ENCODE data around the gene CCRL2. TPM values are rescaled to one million over a fixed set of nuclear protein-coding genes. Genes with fewer than 3 reads are reported as not detected.

CCRL2 gene
- total and polyA plus RNA-seq, 2 of the 8 experiments (the other 6 are each of a cell fraction or from before 2014, with no cell fraction given), result not detected

- no peaks in the 10 kb centered on the region; a peak in 1 of 7 replicates for H3K27me3 ChIP-seq (replicated peaks in 1 of 4; ENCODE audit: control insufficient read depth in 3 of 4, extremely low read depth in 1 of 4, insufficient read depth in 3 of 4, low read length in 3 of 4)
- H4K20me1 ChIP-seq (replicated peaks in 1 of 2; ENCODE audit: control insufficient read depth in 1 of 2, insufficient read depth in 2 of 2, low read length in 2 of 2), result no peaks in the 10 kb centered on the region
- POLR2A ChIA-PET (ENCODE audit: partially characterized antibody), result no interaction called here
- H3K79me1 ChIP-seq (ENCODE audit: low read depth, low read length), result no peaks in the 10 kb centered on the region
- H3K9ac ChIP-seq (replicated peaks in 1 of 4; ENCODE audit: extremely low read depth in 1 of 4, low read depth in 3 of 4, low read length in 3 of 4), result no peak overlapping the region
- no peak overlapping the region for H3K23ac ChIP-seq (ENCODE audit: insufficient read length)
- no peak overlapping the region for H3K27ac ChIP-seq (ENCODE audit: low read depth, low read length)
- no peak overlapping the region for H2BK20ac ChIP-seq (ENCODE audit: low read length)
- no peak overlapping the region for H3K4ac ChIP-seq (replicated peaks; ENCODE audit: insufficient read length, low read depth, low read length)
- H3K56ac ChIP-seq (replicated peaks; ENCODE audit: insufficient read length, low read depth, low read length), result no peak overlapping the region
- no peak overlapping the region for H2BK12ac ChIP-seq (ENCODE audit: low read depth, low read length)
- H3K36me3 ChIP-seq (ENCODE audit: control insufficient read depth in 2 of 4, insufficient read depth in 4 of 4, low read length in 3 of 4), result no peaks in the 10 kb centered on the region
- TF ChIP-seq CHD1 (IDR thresholded peaks at IDR 0.05; ENCODE audit: low read depth, low read length), result no peak
- no peak for TF ChIP-seq EZH2 (IDR thresholded peaks at IDR 0.05; ENCODE audit: low read depth, low read length, severe bottlenecking)
- TF ChIP-seq CHD2 (IDR thresholded peaks at IDR 0.05; ENCODE audit: low read length), result no peak
- no peak for TF ChIP-seq KDM4A (IDR thresholded peaks at IDR 0.05; ENCODE audit: low read depth, low read length, severe bottlenecking)
- CTCF ChIA-PET (ENCODE audit: partially characterized antibody), result interaction anchor here (0.6 to 5.3 kb wide), 8 partner anchors 9 to 278 kb away, joined by 3 to 31 read pairs (median 5); partner anchors contain the start of gene CCR1
- H2AFZ ChIP-seq (ENCODE audit: low read length), result no peak overlapping the region
- no peak overlapping the region for H2BK5ac ChIP-seq (ENCODE audit: low read depth, low read length)
- WGBS, 2 experiments (ENCODE audit: extremely low coverage in 1 of 2, insufficient coverage in 1 of 2, insufficient read length in 1 of 2, insufficient replicate concordance in 2 of 2, low coverage in 1 of 2, low lambda C conversion rate in 2 of 2, missing lambda C conversion rate in 1 of 2), result 92% methylated on average over 9 of the region's 9 CpGs; no CpG with 5 or more reads in 1 of the 2 experiments
- H2AK5ac ChIP-seq (ENCODE audit: low read depth, low read length), result no peak overlapping the region
- H3K4me3 ChIP-seq (ENCODE audit: extremely low read depth in 1 of 4, insufficient read depth in 2 of 4, low read depth in 3 of 4, low read length in 4 of 4), result no peak overlapping the region
- H3K23me2 ChIP-seq (ENCODE audit: low read depth, low read length), result no peaks in the 10 kb centered on the region
- H2BK120ac ChIP-seq (replicated peaks; ENCODE audit: low read depth, low read length), result no peak overlapping the region
- no peak overlapping the region for H2BK15ac ChIP-seq (ENCODE audit: low read length)
- no peaks in the 10 kb centered on the region for H3K4me1 ChIP-seq (replicated peaks in 1 of 4; ENCODE audit: control insufficient read depth in 3 of 4, insufficient read depth in 4 of 4, low read length in 3 of 4)
- FAIRE-seq (no peak), DNase-seq (ENCODE audit: low read depth in 1 of 2, low spot score in 2 of 2) (no peak)
- no peak overlapping the region for H4K8ac ChIP-seq (ENCODE audit: extremely low read depth, insufficient read depth, low read length)
- H3K9me3 ChIP-seq (ENCODE audit: insufficient read depth in 2 of 2, low read depth in 1 of 2, low read length in 1 of 2), result no peaks in the 10 kb centered on the region
- no peak overlapping the region for H3K14ac ChIP-seq (ENCODE audit: insufficient read length)
- H3K4me2 ChIP-seq (ENCODE audit: insufficient read depth in 1 of 2, low read depth in 2 of 2, low read length in 2 of 2), result no peak overlapping the region
- H3K18ac ChIP-seq (ENCODE audit: extremely low read depth, low read length), result no peak overlapping the region
- no peak overlapping the region for H4K91ac ChIP-seq (replicated peaks; ENCODE audit: insufficient read length, low read length)
- H3K79me2 ChIP-seq (ENCODE audit: control insufficient read depth in 1 of 2, insufficient read depth in 2 of 2, low read length in 2 of 2), result no peaks in the 10 kb centered on the region
- no peak overlapping the region for H4K5ac ChIP-seq (ENCODE audit: insufficient read length, low read depth, low read length)
These were observed 2.9 kb downstream of the CCRL2 start for GRCh38 chr3:46409739-46410489.

All from H1 (cell line).